Panc1 (cell line): ENCODE data around the gene RBM10.

Experiments
- CTCF ChIP-seq: fragments of 450-650 bp; IDR thresholded peaks from 2 replicates; pipeline ENCODE4 v1.5.1; 2017; ENCODE audit warnings: mild to moderate bottlenecking
- POLR2AphosphoS5 ChIP-seq: IDR thresholded peaks from 2 replicates; pipeline ENCODE4 v1.6.1; 2012; ENCODE audit warnings: mild to moderate bottlenecking, low read depth, low read length, moderate library complexity
- REST ChIP-seq, 2 experiments: IDR thresholded peaks; 2 replicates each; pipeline ENCODE4 v1.6.1; 2011 to 2012; ENCODE audit warnings: low read depth in 2 of 2, control low read depth in 1 of 2, low read length in 1 of 2, mild to moderate bottlenecking in 1 of 2, moderate library complexity in 1 of 2; ENCODE audit not compliant: insufficient read depth in 1 of 2

GRCh38 chrX:47172549-47172948, 27.5 kb downstream of the RBM10 start:
- TF ChIP-seq POLR2AphosphoS5 (no peak), CTCF (no peak), REST (IDR thresholded peaks at IDR 0.05; ENCODE audit: insufficient read depth in 1 of 2, low read depth in 2 of 2, low read length in 1 of 2) (no peak)
